ENCODE data around the gene MXD1. TPM values are rescaled to one million over a fixed set of nuclear protein-coding genes. Genes with fewer than 3 reads are reported as not detected.
"Not testable (repeated sequence)": the region's sequence is repeated elsewhere in the genome, so short reads cannot be mapped to it uniquely, and the experiment has no call there.

Gene MXD1
- 4.0 and 6.1 TPM in 2 replicates for total RNA-seq

GRCh38 chr2:69914950-69915945 lies at the start of gene MXD1:
TSS of gene MXD1 (plus strand) at chr2:69915109. CDS start at chr2:69915331, 222 bp downstream.
- DNase-seq (ENCODE audit: low read depth, low spot score): no peak

GRCh38 chr2:69888451-69888850 lies 26.5 kb upstream of the MXD1 start:
- no peak for DNase-seq (ENCODE audit: low read depth, low spot score)

GRCh38 chr2:69889302-69889701 lies 25.6 kb upstream of the MXD1 start:
- no peak for DNase-seq (ENCODE audit: low read depth, low spot score)

- no peak for DNase-seq (ENCODE audit: low read depth, low spot score)
Measured at GRCh38 chr2:69890881-69891280, 24.0 kb upstream of the MXD1 start.

- not testable (repeated sequence) for DNase-seq (ENCODE audit: low read depth, low spot score)
Measured at GRCh38 chr2:69892838-69893424, 22.0 kb upstream of the MXD1 start.

GRCh38 chr2:69893684-69894551 lies 21.0 kb upstream of the MXD1 start, which contains the start of gene SNRNP27:
TSS of gene SNRNP27 (plus strand) at chr2:69893956. CDS start at chr2:69893985, 29 bp downstream.
- peak; percentile 33 for DNase-seq (ENCODE audit: low read depth, low spot score)

- DNase-seq (ENCODE audit: low read depth, low spot score): not testable (repeated sequence)
Measured at GRCh38 chr2:69894737-69895136, 20.2 kb upstream of the MXD1 start.

GRCh38 chr2:69902213-69902922 lies 12.5 kb upstream of the MXD1 start:
- DNase-seq (ENCODE audit: low read depth, low spot score): no peak

- DNase-seq (ENCODE audit: low read depth, low spot score): no peak
Measured at GRCh38 chr2:69907216-69907615, 7.7 kb upstream of the MXD1 start.

GRCh38 chr2:69911985-69912563 lies 2.8 kb upstream of the MXD1 start:
- no peak for DNase-seq (ENCODE audit: low read depth, low spot score)

- DNase-seq (ENCODE audit: low read depth, low spot score): peak; percentile 100
Measured at GRCh38 chr2:69914164-69914949, 552 bp upstream of the MXD1 start.

GRCh38 chr2:69916106-69916505 lies 1.2 kb downstream of the MXD1 start:
- no peak for DNase-seq (ENCODE audit: low read depth, low spot score)

- DNase-seq (ENCODE audit: low read depth, low spot score): peak; percentile 76
Measured at GRCh38 chr2:69917852-69918251, 2.9 kb downstream of the MXD1 start.

- DNase-seq (ENCODE audit: low read depth, low spot score): no peak
Measured at GRCh38 chr2:69918401-69918800, 3.5 kb downstream of the MXD1 start.

- DNase-seq (ENCODE audit: low read depth, low spot score): no peak
Measured at GRCh38 chr2:69923116-69923515, 8.2 kb downstream of the MXD1 start.

GRCh38 chr2:69926849-69927515 lies 12.1 kb downstream of the MXD1 start:
- DNase-seq (ENCODE audit: low read depth, low spot score): no peak

- no peak for DNase-seq (ENCODE audit: low read depth, low spot score)
Measured at GRCh38 chr2:69931832-69932595, 17.1 kb downstream of the MXD1 start.

- no peak for DNase-seq (ENCODE audit: low read depth, low spot score)
Measured at GRCh38 chr2:69932596-69932922, 17.6 kb downstream of the MXD1 start.
